ENCODE measurements around the gene CEP72. TPM values are rescaled to one million over a fixed set of nuclear protein-coding genes. Genes with fewer than 3 reads are reported as not detected.
"Not testable (repeated sequence)": the region's sequence is repeated elsewhere in the genome, so short reads cannot be mapped to it uniquely, and the experiment has no call there.

Gene CEP72
- total and polyA plus RNA-seq, 2 donors (not counting 1 experiment from before 2014, with no cell fraction given) = 7.7 to 32.9 TPM

GRCh38 chr5:686172-686523 lies 74.0 kb downstream of the CEP72 start:
- H3K4me2 ChIP-seq (replicated peaks; ENCODE audit: low read depth, low read length, poor library complexity, severe bottlenecking); H2AFZ ChIP-seq (ENCODE audit: insufficient read depth, low read depth, low read length, poor library complexity, severe bottlenecking); H3K79me2 ChIP-seq (ENCODE audit: control insufficient read depth, insufficient read depth, low read length); H3K4me3 Mint-ChIP-seq; H3K27ac ChIP-seq (ENCODE audit: low read length in 2 of 2); H3K27me3 Mint-ChIP-seq; H3K9me3 Mint-ChIP-seq (ENCODE audit: insufficient read depth); intact Hi-C loops (cut with micrococcal nuclease); H3K4me3 ChIP-seq (ENCODE audit: control extremely low read depth in 1 of 5, extremely low read depth in 1 of 5, insufficient read depth in 1 of 5, low read depth in 2 of 5, low read length in 4 of 5); H3K9me3 ChIP-seq (ENCODE audit: control extremely low read depth in 1 of 3, control insufficient read depth in 2 of 3, insufficient read depth in 1 of 3, low read length in 2 of 3); CTCF ChIA-PET; H4K20me1 ChIP-seq (ENCODE audit: control insufficient read depth, insufficient read depth, low read length, poor library complexity, severe bottlenecking); H3K27ac Mint-ChIP-seq; H3K9ac ChIP-seq (ENCODE audit: low read length); H3K4me1 Mint-ChIP-seq; H3K4me1 ChIP-seq (ENCODE audit: control insufficient read depth in 2 of 2, insufficient read depth in 2 of 2, low read length in 2 of 2); POLR2A ChIA-PET; H3K36me3 ChIP-seq (replicated peaks in 1 of 2; ENCODE audit: control extremely low read depth in 1 of 2, control insufficient read depth in 1 of 2, extremely low read depth in 1 of 2, insufficient read depth in 2 of 2, low read length in 1 of 2); ATAC-seq (ENCODE audit: low read depth); DNase-seq: not testable (repeated sequence)
- peaks cover 0 to 12% (median 2%) of the 10 kb centered on the region in 4 experiments for H3K27me3 ChIP-seq (replicated peaks in 1 of 4; ENCODE audit: control extremely low read depth in 1 of 4, control insufficient read depth in 3 of 4, insufficient read depth in 4 of 4, low read length in 3 of 4)
- WGBS (ENCODE audit: insufficient coverage) = 90% methylated on average over 2 of the region's 12 CpGs

GRCh38 chr5:686936-687335 lies 74.8 kb downstream of the CEP72 start:
- 77% methylated on average over 5 of the region's 12 CpGs for WGBS (ENCODE audit: insufficient coverage)
- H3K4me2 ChIP-seq (replicated peaks; ENCODE audit: low read depth, low read length, poor library complexity, severe bottlenecking); H3K4me1 Mint-ChIP-seq; intact Hi-C loops (cut with micrococcal nuclease); H3K4me3 ChIP-seq (ENCODE audit: control extremely low read depth in 1 of 5, extremely low read depth in 1 of 5, insufficient read depth in 1 of 5, low read depth in 2 of 5, low read length in 4 of 5); H3K27me3 Mint-ChIP-seq; H4K20me1 ChIP-seq (ENCODE audit: control insufficient read depth, insufficient read depth, low read length, poor library complexity, severe bottlenecking); H3K27ac Mint-ChIP-seq; H3K4me1 ChIP-seq (ENCODE audit: control insufficient read depth in 2 of 2, insufficient read depth in 2 of 2, low read length in 2 of 2); H3K4me3 Mint-ChIP-seq; H3K79me2 ChIP-seq (ENCODE audit: control insufficient read depth, insufficient read depth, low read length); CTCF ChIA-PET; H3K36me3 ChIP-seq (replicated peaks in 1 of 2; ENCODE audit: control extremely low read depth in 1 of 2, control insufficient read depth in 1 of 2, extremely low read depth in 1 of 2, insufficient read depth in 2 of 2, low read length in 1 of 2); H2AFZ ChIP-seq (ENCODE audit: insufficient read depth, low read depth, low read length, poor library complexity, severe bottlenecking); POLR2A ChIA-PET; H3K9me3 Mint-ChIP-seq (ENCODE audit: insufficient read depth); H3K27ac ChIP-seq (ENCODE audit: low read length in 2 of 2); DNase-seq; H3K9ac ChIP-seq (ENCODE audit: low read length); H3K9me3 ChIP-seq (ENCODE audit: control extremely low read depth in 1 of 3, control insufficient read depth in 2 of 3, insufficient read depth in 1 of 3, low read length in 2 of 3); ATAC-seq (ENCODE audit: low read depth): not testable (repeated sequence)
- H3K27me3 ChIP-seq (replicated peaks in 1 of 4; ENCODE audit: control extremely low read depth in 1 of 4, control insufficient read depth in 3 of 4, insufficient read depth in 4 of 4, low read length in 3 of 4) = peaks cover 0 to 12% (median 2%) of the 10 kb centered on the region in 4 experiments

- H3K27ac Mint-ChIP-seq; H4K20me1 ChIP-seq (ENCODE audit: control insufficient read depth, insufficient read depth, low read length, poor library complexity, severe bottlenecking); intact Hi-C loops (cut with micrococcal nuclease); H3K4me3 ChIP-seq (ENCODE audit: control extremely low read depth in 1 of 5, extremely low read depth in 1 of 5, insufficient read depth in 1 of 5, low read depth in 2 of 5, low read length in 4 of 5); DNase-seq; H3K4me3 Mint-ChIP-seq; CTCF ChIA-PET; H3K79me2 ChIP-seq (ENCODE audit: control insufficient read depth, insufficient read depth, low read length); POLR2A ChIA-PET; ATAC-seq (ENCODE audit: low read depth); H3K9me3 Mint-ChIP-seq (ENCODE audit: insufficient read depth); H3K4me1 ChIP-seq (ENCODE audit: control insufficient read depth in 2 of 2, insufficient read depth in 2 of 2, low read length in 2 of 2); H2AFZ ChIP-seq (ENCODE audit: insufficient read depth, low read depth, low read length, poor library complexity, severe bottlenecking); H3K9me3 ChIP-seq (ENCODE audit: control extremely low read depth in 1 of 3, control insufficient read depth in 2 of 3, insufficient read depth in 1 of 3, low read length in 2 of 3); H3K9ac ChIP-seq (ENCODE audit: low read length); H3K27ac ChIP-seq (ENCODE audit: low read length in 2 of 2); H3K36me3 ChIP-seq (replicated peaks in 1 of 2; ENCODE audit: control extremely low read depth in 1 of 2, control insufficient read depth in 1 of 2, extremely low read depth in 1 of 2, insufficient read depth in 2 of 2, low read length in 1 of 2); H3K27me3 Mint-ChIP-seq; H3K4me2 ChIP-seq (replicated peaks; ENCODE audit: low read depth, low read length, poor library complexity, severe bottlenecking); H3K4me1 Mint-ChIP-seq: not testable (repeated sequence)
- WGBS (ENCODE audit: insufficient coverage) = 94% methylated on average over 16 of the region's 30 CpGs
- peaks cover 0 to 18% (median 3%) of the 10 kb centered on the region in 4 experiments for H3K27me3 ChIP-seq (replicated peaks in 1 of 4; ENCODE audit: control extremely low read depth in 1 of 4, control insufficient read depth in 3 of 4, insufficient read depth in 4 of 4, low read length in 3 of 4)
Observed at GRCh38 chr5:688348-689010, 76.3 kb downstream of the CEP72 start.

- H3K9ac ChIP-seq (ENCODE audit: low read length); ATAC-seq (ENCODE audit: low read depth); H3K9me3 Mint-ChIP-seq (ENCODE audit: insufficient read depth); H2AFZ ChIP-seq (ENCODE audit: insufficient read depth, low read depth, low read length, poor library complexity, severe bottlenecking); DNase-seq; H3K4me3 ChIP-seq (ENCODE audit: control extremely low read depth in 1 of 5, extremely low read depth in 1 of 5, insufficient read depth in 1 of 5, low read depth in 2 of 5, low read length in 4 of 5); H3K27me3 Mint-ChIP-seq; H3K79me2 ChIP-seq (ENCODE audit: control insufficient read depth, insufficient read depth, low read length); intact Hi-C loops (cut with micrococcal nuclease); POLR2A ChIA-PET; H3K27ac ChIP-seq (ENCODE audit: low read length in 2 of 2); H3K36me3 ChIP-seq (replicated peaks in 1 of 2; ENCODE audit: control extremely low read depth in 1 of 2, control insufficient read depth in 1 of 2, extremely low read depth in 1 of 2, insufficient read depth in 2 of 2, low read length in 1 of 2); H4K20me1 ChIP-seq (ENCODE audit: control insufficient read depth, insufficient read depth, low read length, poor library complexity, severe bottlenecking); H3K27ac Mint-ChIP-seq; H3K4me2 ChIP-seq (replicated peaks; ENCODE audit: low read depth, low read length, poor library complexity, severe bottlenecking); CTCF ChIA-PET; H3K4me1 Mint-ChIP-seq; H3K4me3 Mint-ChIP-seq; H3K9me3 ChIP-seq (ENCODE audit: control extremely low read depth in 1 of 3, control insufficient read depth in 2 of 3, insufficient read depth in 1 of 3, low read length in 2 of 3): not testable (repeated sequence)
- WGBS (ENCODE audit: insufficient coverage) = no CpG with 5 or more reads among the region's 12 CpGs
- peaks cover 8 to 13% of the 10 kb centered on the region in 2 donors for H3K4me1 ChIP-seq (ENCODE audit: control insufficient read depth in 2 of 2, insufficient read depth in 2 of 2, low read length in 2 of 2)
- peaks cover 0 to 15% (median 1%) of the 10 kb centered on the region in 4 experiments for H3K27me3 ChIP-seq (replicated peaks in 1 of 4; ENCODE audit: control extremely low read depth in 1 of 4, control insufficient read depth in 3 of 4, insufficient read depth in 4 of 4, low read length in 3 of 4)
Observed at GRCh38 chr5:690293-690692, 78.2 kb downstream of the CEP72 start.

Data from B cell (primary cell).